Smooth muscle cell (in vitro differentiated cells): ENCODE data around the gene PRKAR2A. TPM values are rescaled to one million over a fixed set of nuclear protein-coding genes. Genes with fewer than 3 reads are reported as not detected.
"Not testable (repeated sequence)": the region's sequence is repeated elsewhere in the genome, so short reads cannot be mapped to it uniquely, and the experiment has no call there.

ENCODE experiments used
- DNase-seq: peaks from one replicate; lab custom pipeline; 2025; ENCODE audit not compliant: unreplicated experiment; lab: John Stamatoyannopoulos, UW
- H2AFZ ChIP-seq: fragments of 200-600 bp; sonication (generic); 2 replicates; pipeline ENCODE4 v1.6.0; 2016; ENCODE audit warnings: antibody characterized with exemption, low read depth, mild to moderate bottlenecking
- H3F3A ChIP-seq: fragments of 200-600 bp; sonication (generic); 2 replicates; pipeline ENCODE4 v1.6.0; 2017; ENCODE audit warnings: antibody characterized with exemption, low read depth
- H3K27ac ChIP-seq: fragments of 200-600 bp; sonication (generic); 2 replicates; pipeline ENCODE4 v1.5.1; 2016; ENCODE audit warnings: low read depth, mild to moderate bottlenecking
- H3K27me3 ChIP-seq: fragments of 200-600 bp; sonication (generic); 2 replicates; pipeline ENCODE4 v1.6.1; 2016; ENCODE audit warnings: low read depth, mild to moderate bottlenecking
- H3K36me3 ChIP-seq: fragments of 200-600 bp; sonication (generic); 2 replicates; pipeline ENCODE4 v1.5.1; 2016; ENCODE audit warnings: low read depth
- H3K4me1 ChIP-seq: fragments of 200-600 bp; sonication (generic); 2 replicates; pipeline ENCODE4 v1.5.1; 2016; ENCODE audit warnings: low read depth
- H3K4me2 ChIP-seq: fragments of 200-600 bp; sonication (generic); 2 replicates; pipeline ENCODE4 v1.6.0; 2016; ENCODE audit warnings: mild to moderate bottlenecking
- H3K4me3 ChIP-seq: fragments of 200-600 bp; sonication (generic); 2 replicates; pipeline ENCODE4 v1.5.1; 2016; ENCODE audit warnings: mild to moderate bottlenecking
- H3K79me2 ChIP-seq: fragments of 200-600 bp; sonication (generic); 2 replicates; pipeline ENCODE4 v1.6.0; 2016; ENCODE audit warnings: low read depth, mild to moderate bottlenecking
- H3K9ac ChIP-seq: fragments of 200-600 bp; sonication (generic); 2 replicates; pipeline ENCODE4 v1.6.0; 2016; ENCODE audit warnings: low read depth
- H3K9me3 ChIP-seq: fragments of 200-600 bp; sonication (generic); replicated peaks from 2 replicates; pipeline ENCODE4 v1.5.1; 2016; ENCODE audit warnings: low read depth
- H4K20me1 ChIP-seq: fragments of 200-600 bp; sonication (generic); 2 replicates; pipeline ENCODE4 v1.6.0; 2016; ENCODE audit warnings: low read depth
- CTCF ChIP-seq: fragments of 200-600 bp; sonication (generic); IDR thresholded peaks from 2 replicates; pipeline ENCODE4 v1.5.1; 2017; ENCODE audit warnings: borderline replicate concordance, mild to moderate bottlenecking, antibody characterized with exemption; ENCODE audit not compliant: insufficient read depth, poor library complexity, severe bottlenecking
- WGBS: methylation state at CpG from one replicate; pipeline ENCODE4 v1.1.7; 2016; ENCODE audit warnings: low lambda C conversion rate; 5-methylcytosine and 5-hydroxymethylcytosine counted together
- polyA plus RNA-seq: library from polyadenylated mRNA; unstranded; fragments of >200 nt; fragmentation: Nextera tagmentation; extraction: Ambion mirVana; gene quantifications from 2 replicates; pipeline ENCODE4 v1.2.1, GENCODE V29; 2016
- total RNA-seq: library from RNA; depleted of rRNA; stranded (reverse); fragments of >200 nt; gene quantifications from 2 replicates; pipeline ENCODE4 v1.2.3, GENCODE V29; 2014

Gene PRKAR2A
- total and polyA plus RNA-seq, 2 experiments from 2014 or later: 13.5 to 36.7 TPM

GRCh38 chr3:48804930-48805329, 42.7 kb downstream of the PRKAR2A start:
- Histone ChIP-seq H3K27ac (no peak overlapping the region), H3K9me3 (no peaks in the 10 kb centered on the region), H4K20me1 (peaks cover 4% of the 10 kb centered on the region), H3K4me2 (no peak overlapping the region), H3K27me3 (no peaks in the 10 kb centered on the region), H3K9ac (no peak overlapping the region), H3K79me2 (peaks cover 5% of the 10 kb centered on the region), H3K4me1 (no peaks in the 10 kb centered on the region), H3K4me3 (no peak overlapping the region), H3F3A (no peaks in the 10 kb centered on the region), H3K36me3 (no peaks in the 10 kb centered on the region), H2AFZ (no peak overlapping the region)
- no peak for TF ChIP-seq CTCF
- DNase-seq: no peak
- WGBS: 96% methylated on average over 4 of the region's 4 CpGs

GRCh38 chr3:48800831-48801230, 46.8 kb downstream of the PRKAR2A start:
- not testable (repeated sequence) for H4K20me1 ChIP-seq, H3K27ac ChIP-seq, DNase-seq, H3K9me3 ChIP-seq, H3K36me3 ChIP-seq, H3F3A ChIP-seq, H3K9ac ChIP-seq, H3K79me2 ChIP-seq, H3K4me3 ChIP-seq, H3K27me3 ChIP-seq, H3K4me2 ChIP-seq, H3K4me1 ChIP-seq, H2AFZ ChIP-seq
- 94% methylated on average over 12 of the region's 12 CpGs for WGBS

- DNase-seq: no peak
- H4K20me1 ChIP-seq: no peaks in the 10 kb centered on the region
- no peak overlapping the region for H3K27ac ChIP-seq
- H3K4me1 ChIP-seq: no peaks in the 10 kb centered on the region
- WGBS: 98% methylated on average over 1 of the region's 1 CpG
- no peaks in the 10 kb centered on the region for H3K27me3 ChIP-seq
- no peaks in the 10 kb centered on the region for H3F3A ChIP-seq
- H3K36me3 ChIP-seq: no peaks in the 10 kb centered on the region
- no peak for TF ChIP-seq CTCF
- no peak overlapping the region for H3K4me2 ChIP-seq
- no peaks in the 10 kb centered on the region for H3K9me3 ChIP-seq
- H3K79me2 ChIP-seq: no peaks in the 10 kb centered on the region
- no peak overlapping the region for H3K9ac ChIP-seq
- H2AFZ ChIP-seq: no peak overlapping the region
- H3K4me3 ChIP-seq: no peak overlapping the region
These were observed 48.7 kb downstream of the PRKAR2A start for GRCh38 chr3:48798998-48799397.

GRCh38 chr3:48797626-48798025, 50.0 kb downstream of the PRKAR2A start:
- H3K79me2 ChIP-seq: no peaks in the 10 kb centered on the region
- DNase-seq: no peak

More at GRCh38 chr3:48797626-48798025, 50.0 kb downstream of the PRKAR2A start:
- Histone ChIP-seq H3K9ac (no peak overlapping the region), H3K36me3 (no peaks in the 10 kb centered on the region), H3F3A (no peaks in the 10 kb centered on the region), H3K27ac (no peak overlapping the region), H4K20me1 (no peaks in the 10 kb centered on the region), H3K9me3 (no peaks in the 10 kb centered on the region), H3K4me1 (no peaks in the 10 kb centered on the region), H2AFZ (no peak overlapping the region), H3K4me3 (no peak overlapping the region), H3K27me3 (no peaks in the 10 kb centered on the region), H3K4me2 (no peak overlapping the region)
- 98% methylated on average over 2 of the region's 2 CpGs for WGBS
- no peak for TF ChIP-seq CTCF
